Uterine smooth muscle cell (primary cell): ENCODE results near the gene C5orf22. TPM values are rescaled to one million over a fixed set of nuclear protein-coding genes. Genes with fewer than 3 reads are reported as not detected.

Experiments used
- total RNA-seq: library from RNA; depleted of rRNA; stranded (reverse); fragments of >200 nt; gene quantifications from 2 replicates; pipeline ENCODE4 v1.2.3, GENCODE V29; 2014

C5orf22 gene
- total RNA-seq: 18.5 and 21.0 TPM in 2 replicates

DNA sequence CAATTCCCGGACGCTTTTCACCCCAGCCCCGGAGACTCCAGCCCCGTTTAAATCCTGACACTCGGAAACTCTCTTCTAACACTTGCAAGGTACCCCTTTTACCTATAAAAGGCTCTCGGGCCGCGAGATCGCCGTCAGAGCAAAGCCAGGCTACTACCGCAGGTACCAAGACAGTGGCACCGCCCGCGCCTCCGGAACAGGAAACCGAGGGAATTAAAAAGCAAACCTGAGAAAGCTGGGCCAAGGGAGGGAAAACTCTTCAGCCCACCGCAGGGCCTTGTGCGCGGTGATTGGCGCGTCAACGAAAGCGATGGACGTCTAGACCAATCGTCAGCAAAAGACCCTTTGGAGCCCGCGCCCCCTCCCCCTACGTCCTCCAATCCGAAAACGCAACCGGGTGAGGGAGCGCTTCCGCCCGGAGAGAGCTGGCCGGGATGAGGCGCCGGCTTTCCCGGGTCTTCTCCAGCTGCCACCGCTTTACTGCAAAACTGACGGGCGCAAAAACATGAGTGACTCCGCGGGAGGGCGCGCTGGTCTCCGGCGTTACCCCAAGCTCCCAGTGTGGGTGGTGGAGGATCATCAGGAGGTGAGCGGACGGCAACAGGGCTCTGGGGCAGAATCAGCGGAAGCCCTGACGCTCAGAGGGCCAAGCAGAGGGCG is at the start of gene C5orf22, which contains the start of gene DROSHA:
C5orf22 (plus strand) TSS at position 414 of the 660 bp plus-strand sequence; CDS start at position 506, 92 bp downstream.
DROSHA (minus strand) TSS at position 206 of the 660 bp plus-strand sequence. CDS start 3,034 bp downstream, outside the sequence.

Other genes starting within 250 kb of the C5orf22 start
- 48.0 and 55.6 TPM in 2 replicates for gene DROSHA, start 208 bp upstream of the C5orf22 start, total RNA-seq
- 0.25 and 0.44 TPM in 2 replicates for gene PDZD2, start 106.8 kb downstream of the C5orf22 start, total RNA-seq